ENCODE data around the gene MAD1L1.
A peak's percentile ranks its signal among the peaks of the same experiment; 100 is the strongest.

The MAD1L1 gene

GRCh38 chr7:2257651-2258050, 24.9 kb upstream of the MAD1L1 start:
- DNase-seq, result no peak

GRCh38 chr7:2257046-2257551, 24.4 kb upstream of the MAD1L1 start:
- DNase-seq, result no peak

GRCh38 chr7:2256306-2257045, 23.7 kb upstream of the MAD1L1 start:
- no peak for DNase-seq

GRCh38 chr7:2255145-2256139, 22.7 kb upstream of the MAD1L1 start:
- DNase-seq, result no peak

- DNase-seq, result no peak
Measured at GRCh38 chr7:2254429-2255144, 21.8 kb upstream of the MAD1L1 start.

GRCh38 chr7:2253525-2254244, 20.9 kb upstream of the MAD1L1 start:
- no peak for DNase-seq

- no peak for DNase-seq
Measured at GRCh38 chr7:2253021-2253420, 20.3 kb upstream of the MAD1L1 start.

- no peak for DNase-seq
Measured at GRCh38 chr7:2251841-2252771, 19.4 kb upstream of the MAD1L1 start.

GRCh38 chr7:2251381-2251780, 18.6 kb upstream of the MAD1L1 start:
- DNase-seq, result no peak

GRCh38 chr7:2249744-2250323, 17.1 kb upstream of the MAD1L1 start:
- DNase-seq, result no peak

GRCh38 chr7:2248984-2249694, 16.4 kb upstream of the MAD1L1 start:
- no peak for DNase-seq

- DNase-seq, result no peak
Measured at GRCh38 chr7:2247141-2247995, 14.6 kb upstream of the MAD1L1 start.

GRCh38 chr7:2245883-2246675, 13.3 kb upstream of the MAD1L1 start:
- DNase-seq, result no peak

- DNase-seq, result no peak
Measured at GRCh38 chr7:2244404-2244995, 11.8 kb upstream of the MAD1L1 start.

GRCh38 chr7:2243458-2243857, 10.7 kb upstream of the MAD1L1 start:
- no peak for DNase-seq

GRCh38 chr7:2242541-2243429, 10.0 kb upstream of the MAD1L1 start:
- DNase-seq, result peak in 3 of 6 experiments; percentile 19 to 35 (median 23)
